IPS-18c (cell line): ENCODE results near the gene SPINK1.
"Not testable (repeated sequence)": the region's sequence is repeated elsewhere in the genome, so short reads cannot be mapped to it uniquely, and the experiment has no call there.

Source experiments
- H3K4me3 ChIP-seq: 2 replicates; pipeline ENCODE4 v1.7.0; 2013; ENCODE audit warnings: low read depth, mild to moderate bottlenecking, low read length, moderate library complexity; ENCODE audit not compliant: insufficient read depth
- H3K9me3 ChIP-seq: one replicate; pipeline ENCODE4 v1.6.1; 2013; ENCODE audit warnings: mild to moderate bottlenecking, low read length, moderate library complexity; ENCODE audit not compliant: control insufficient read depth, insufficient read depth

SPINK1 gene

GRCh38 chr5:147857302-147858129 lies 26.0 kb upstream of the SPINK1 start:
- Histone ChIP-seq H3K9me3 (no peaks in the 10 kb centered on the region), H3K4me3 (no peak overlapping the region)

DNA sequence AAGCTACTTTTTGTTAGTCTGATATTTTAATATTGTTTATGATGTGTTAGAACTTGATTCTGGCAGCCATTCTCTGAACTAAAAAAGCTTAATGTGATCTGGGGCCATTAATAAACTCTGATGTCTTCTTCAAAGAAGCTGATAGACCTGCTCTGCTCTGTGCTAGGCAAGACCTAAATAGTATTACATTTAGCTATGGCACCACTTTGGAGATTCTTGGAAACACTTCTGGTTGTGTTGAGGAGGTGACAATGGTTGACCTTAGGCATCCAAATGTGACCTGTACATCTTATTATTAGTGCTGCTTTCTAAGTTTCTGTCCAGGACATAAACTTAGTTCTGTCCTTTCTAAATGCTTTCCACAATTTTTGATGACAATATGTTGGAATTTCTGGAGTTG lies 25.3 kb upstream of the SPINK1 start:
- H3K4me3 ChIP-seq: no peak overlapping the region
- H3K9me3 ChIP-seq: no peaks in the 10 kb centered on the region

DNA sequence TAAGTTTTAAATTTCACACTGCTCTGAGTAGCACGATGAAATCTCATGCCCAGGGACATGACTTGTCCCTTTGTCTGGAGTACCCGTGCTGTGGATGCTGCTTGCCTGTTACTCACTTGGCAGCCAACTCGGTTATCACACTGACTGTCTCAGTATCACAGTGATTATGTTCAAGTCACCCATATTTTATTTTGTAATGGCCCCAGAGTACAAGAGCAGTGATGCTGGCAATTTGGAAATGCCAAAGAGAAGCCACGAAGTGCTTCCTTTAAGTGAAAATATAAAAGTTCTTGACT lies 24.3 kb upstream of the SPINK1 start:
- Histone ChIP-seq H3K4me3 (no peak overlapping the region), H3K9me3 (no peaks in the 10 kb centered on the region)

DNA sequence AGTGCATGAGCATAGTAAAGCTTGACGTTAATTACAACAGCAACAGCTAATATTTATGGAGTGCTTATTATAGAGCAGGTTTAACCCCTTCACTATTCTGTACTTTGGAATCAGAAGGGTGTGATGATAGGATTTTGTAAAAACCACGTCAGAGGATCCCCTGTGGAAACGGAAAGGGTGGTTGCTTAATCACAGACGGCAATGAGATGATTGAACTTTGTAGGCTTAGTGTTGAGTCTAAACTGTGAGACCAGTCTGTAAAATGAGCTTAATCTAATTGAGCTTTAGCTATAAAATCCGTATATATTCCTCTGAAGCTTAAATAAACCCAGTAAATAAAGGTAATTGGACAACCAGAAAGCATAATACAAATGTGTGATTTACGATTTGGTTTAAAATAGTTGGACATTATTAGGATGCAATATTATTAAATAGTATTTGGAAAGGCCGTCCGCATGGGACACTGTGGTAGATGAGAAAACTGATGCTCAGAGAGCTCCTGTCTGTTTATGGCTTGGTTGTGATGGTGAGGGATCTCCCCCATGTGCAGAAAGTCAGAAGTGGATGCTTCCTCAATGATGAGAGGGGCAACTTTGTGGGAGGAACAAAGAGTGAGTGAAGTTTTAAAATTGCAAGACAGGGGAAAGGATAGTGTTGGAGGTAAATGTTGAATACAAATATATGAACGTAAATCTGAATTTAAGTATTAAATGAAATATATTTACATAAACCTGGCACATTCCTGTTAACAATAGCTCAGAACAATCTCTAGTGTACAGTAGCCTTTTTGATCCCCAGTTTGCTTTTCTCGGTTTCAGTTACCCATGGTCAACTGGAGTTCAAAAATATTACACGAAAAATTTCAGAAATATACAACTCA lies 23.7 kb upstream of the SPINK1 start:
- Histone ChIP-seq H3K9me3 (no peaks in the 10 kb centered on the region), H3K4me3 (no peak overlapping the region)

- Histone ChIP-seq H3K9me3 (no peaks in the 10 kb centered on the region), H3K4me3 (no peak overlapping the region)
Observed at GRCh38 chr5:147854331-147854730, 22.9 kb upstream of the SPINK1 start.

DNA sequence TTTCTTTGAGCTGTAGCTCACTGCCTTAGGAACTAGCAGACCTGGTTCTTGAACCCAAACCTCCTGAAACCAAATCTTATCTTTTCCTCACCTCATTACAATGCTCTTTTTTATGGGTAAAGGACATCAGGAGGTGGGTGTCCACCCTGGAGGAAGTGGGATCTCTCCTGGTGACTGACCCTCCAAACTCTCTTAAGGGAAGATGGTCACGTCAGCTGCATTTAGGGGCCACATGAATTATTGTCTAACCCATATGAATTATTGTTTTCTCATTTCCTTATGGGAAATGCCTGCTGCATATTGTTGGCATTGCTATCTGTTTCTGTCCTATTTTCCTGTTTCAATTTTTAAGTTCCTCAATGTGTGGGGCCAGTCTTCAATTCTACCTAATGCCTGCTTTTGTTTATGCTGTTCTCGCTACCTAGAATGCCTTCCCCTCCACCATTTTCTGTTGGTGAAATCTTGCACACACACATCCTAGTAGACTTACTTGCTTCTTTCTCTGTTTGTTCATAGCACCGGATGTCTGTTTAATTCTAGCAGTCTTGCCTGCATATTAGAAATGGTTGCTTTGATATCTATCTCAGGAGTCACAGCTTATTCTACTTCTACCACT lies 22.0 kb upstream of the SPINK1 start:
- H3K9me3 ChIP-seq: no peaks in the 10 kb centered on the region
- no peak overlapping the region for H3K4me3 ChIP-seq

DNA sequence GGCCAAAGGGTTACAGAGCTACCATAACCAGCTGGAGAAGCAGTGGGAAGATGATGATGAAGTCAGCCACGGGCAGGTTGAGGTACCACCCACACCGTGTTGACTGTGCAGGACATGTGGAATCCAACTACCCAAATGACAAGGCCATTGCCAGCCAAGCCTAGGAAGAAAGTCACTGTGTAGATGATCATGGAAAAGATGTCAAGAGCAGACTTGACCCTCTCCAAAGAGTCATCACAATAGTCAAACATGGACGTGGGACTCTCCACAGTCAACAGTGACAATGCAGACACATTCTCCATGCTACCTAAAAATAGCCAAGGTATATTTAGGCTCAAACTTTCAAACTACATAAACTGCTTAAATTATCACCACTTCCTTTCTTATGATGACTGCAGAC lies 20.9 kb upstream of the SPINK1 start:
- Histone ChIP-seq H3K9me3 (no peaks in the 10 kb centered on the region), H3K4me3 (no peak overlapping the region)

DNA sequence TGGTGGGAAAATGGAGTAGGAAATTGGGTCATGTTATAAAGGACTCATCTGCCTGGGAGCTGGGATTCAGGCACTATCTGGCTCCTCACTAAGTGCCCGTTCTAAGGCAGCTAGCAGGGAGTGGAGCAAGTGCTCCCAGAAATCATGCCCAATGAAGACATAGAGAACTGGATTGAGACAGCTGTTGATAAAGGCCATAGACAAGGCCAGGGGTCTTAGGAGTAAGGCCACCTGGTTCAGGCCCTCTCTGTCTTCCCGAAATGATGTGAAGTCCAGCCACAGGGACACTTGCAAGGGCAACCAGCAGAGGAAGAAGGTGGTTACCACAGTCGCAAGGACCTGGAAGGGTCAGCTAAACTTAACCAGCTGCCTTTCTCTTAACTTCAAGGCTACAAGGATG lies 20.1 kb upstream of the SPINK1 start:
- Histone ChIP-seq H3K4me3 (no peak overlapping the region), H3K9me3 (no peaks in the 10 kb centered on the region)

DNA sequence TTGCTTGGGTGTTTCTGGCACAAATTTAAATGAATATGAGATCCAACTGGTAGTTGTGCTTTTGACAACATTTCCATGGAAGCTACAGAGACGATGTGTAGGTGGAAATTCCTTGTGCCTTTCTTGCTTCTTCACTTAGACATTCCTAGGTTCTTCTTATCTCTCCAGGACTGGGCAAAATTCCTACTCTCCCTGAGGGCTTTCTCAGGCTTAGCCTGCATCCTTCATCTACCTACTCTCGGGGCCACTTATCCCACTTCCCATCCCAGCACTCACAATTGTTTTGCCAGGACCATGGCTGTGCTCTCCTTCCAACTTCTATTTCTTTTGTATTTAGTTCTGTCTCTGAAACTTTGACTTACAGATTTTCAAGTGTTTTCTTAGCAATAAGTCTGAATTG lies 17.8 kb upstream of the SPINK1 start:
- Histone ChIP-seq H3K4me3 (no peak overlapping the region), H3K9me3 (no peaks in the 10 kb centered on the region)

- Histone ChIP-seq H3K9me3 (no peaks in the 10 kb centered on the region), H3K4me3 (no peak overlapping the region)
Observed at GRCh38 chr5:147845618-147846017, 14.1 kb upstream of the SPINK1 start.

GRCh38 chr5:147844846-147845245 lies 13.4 kb upstream of the SPINK1 start:
- H3K4me3 ChIP-seq: no peak overlapping the region
- H3K9me3 ChIP-seq: no peaks in the 10 kb centered on the region

DNA sequence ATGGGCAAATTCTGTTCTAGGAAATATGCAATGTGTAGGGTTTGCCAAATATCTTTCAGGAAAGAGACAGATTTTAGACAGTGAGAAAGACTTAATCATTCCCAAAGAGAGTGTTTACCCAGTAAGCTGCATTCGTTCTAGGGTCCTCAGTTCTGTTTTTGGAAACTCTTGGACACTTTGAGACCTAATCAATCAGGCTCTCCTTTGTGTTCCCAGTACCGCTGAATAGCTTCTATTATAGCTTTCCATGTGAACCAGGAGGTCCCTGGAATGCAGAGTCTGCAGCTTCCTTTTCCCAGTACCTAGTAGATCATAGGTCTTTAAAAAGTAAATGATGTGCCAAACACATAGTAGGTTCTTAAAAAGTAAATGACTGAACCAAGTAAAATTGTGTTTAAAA lies 11.4 kb upstream of the SPINK1 start:
- Histone ChIP-seq H3K4me3 (no peak overlapping the region), H3K9me3 (no peaks in the 10 kb centered on the region)

GRCh38 chr5:147836439-147836838 lies 5.0 kb upstream of the SPINK1 start:
- no peak overlapping the region for H3K4me3 ChIP-seq
- no peaks in the 10 kb centered on the region for H3K9me3 ChIP-seq

DNA sequence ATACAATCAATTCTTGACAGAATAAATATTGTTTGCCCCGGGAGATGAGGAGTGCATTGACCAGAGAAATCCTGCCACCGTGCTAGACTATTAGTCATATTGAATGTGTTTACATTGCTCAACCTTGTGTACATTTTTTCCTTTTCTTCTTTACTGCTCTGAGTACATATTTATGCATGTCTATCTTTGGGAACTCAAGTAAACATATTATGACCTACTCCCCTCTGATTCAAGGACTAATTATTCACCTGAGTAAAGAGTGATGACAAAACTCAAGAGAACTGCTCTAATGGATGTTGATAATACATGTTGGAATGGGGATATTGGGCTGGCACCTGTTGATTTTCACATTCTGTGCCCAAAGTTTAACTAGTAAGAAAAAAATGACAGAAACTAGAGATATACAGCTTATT lies 3.9 kb upstream of the SPINK1 start:
- H3K4me3 ChIP-seq: no peak overlapping the region
- no peaks in the 10 kb centered on the region for H3K9me3 ChIP-seq

DNA sequence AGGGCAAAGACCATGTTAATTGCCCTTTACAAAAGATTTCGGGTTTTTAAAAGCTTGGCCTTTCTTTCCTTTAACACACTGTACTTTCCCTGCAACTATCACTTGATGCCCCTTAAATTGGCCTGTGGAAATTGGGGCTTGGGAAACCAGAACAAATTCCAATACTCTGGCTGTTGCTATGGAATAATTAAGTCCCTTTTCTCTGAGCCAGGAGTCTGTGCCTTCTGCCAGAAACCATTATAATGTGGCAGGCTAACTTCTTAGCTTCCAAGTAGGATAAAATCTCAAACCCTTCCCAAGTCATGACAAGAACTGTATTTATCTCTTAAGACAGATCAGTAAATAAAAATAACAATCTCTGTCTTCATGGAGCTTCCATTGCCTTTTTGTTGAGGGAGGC lies 1.1 kb upstream of the SPINK1 start:
- Histone ChIP-seq H3K4me3 (no peak overlapping the region), H3K9me3 (no peaks in the 10 kb centered on the region)

GRCh38 chr5:147830035-147830434 lies 1.4 kb downstream of the SPINK1 start:
- Histone ChIP-seq H3K4me3 (no peak overlapping the region), H3K9me3 (no peaks in the 10 kb centered on the region)

GRCh38 chr5:147827017-147827416 lies 4.5 kb downstream of the SPINK1 start:
- not testable (repeated sequence) for H3K9me3 ChIP-seq, H3K4me3 ChIP-seq

DNA sequence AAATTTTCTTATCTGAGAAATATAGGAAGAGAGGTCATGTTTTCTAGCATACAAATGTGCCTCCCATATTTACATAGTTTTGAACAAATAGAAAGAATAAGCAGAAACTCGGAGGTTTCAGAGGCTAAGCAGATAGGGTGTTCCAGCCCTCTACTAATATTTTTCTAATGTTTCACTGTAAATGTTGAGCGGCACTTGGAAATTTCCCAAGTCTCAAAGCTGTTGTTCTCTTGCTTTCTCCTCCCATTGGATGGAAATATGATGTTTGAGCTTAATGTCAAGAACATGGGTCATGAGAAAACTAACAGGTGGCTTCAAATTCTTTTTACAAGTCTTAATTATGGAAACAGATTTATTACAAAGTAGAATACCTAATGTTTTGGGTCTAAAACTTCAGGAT lies 5.1 kb downstream of the SPINK1 start:
- Histone ChIP-seq H3K9me3 (no peaks in the 10 kb centered on the region), H3K4me3 (no peak overlapping the region)
